HPDE6-E6E7 (cell line): ENCODE measurements around the gene C2orf80.
"Not testable (repeated sequence)": the region's sequence is repeated elsewhere in the genome, so short reads cannot be mapped to it uniquely, and the experiment has no call there.

Source experiments
- DNase-seq: peaks from one replicate; pipeline ENCODE4 v3.0.0; 2011; ENCODE audit warnings: missing footprints; ENCODE audit errors: extremely low spot score

C2orf80 gene

DNA sequence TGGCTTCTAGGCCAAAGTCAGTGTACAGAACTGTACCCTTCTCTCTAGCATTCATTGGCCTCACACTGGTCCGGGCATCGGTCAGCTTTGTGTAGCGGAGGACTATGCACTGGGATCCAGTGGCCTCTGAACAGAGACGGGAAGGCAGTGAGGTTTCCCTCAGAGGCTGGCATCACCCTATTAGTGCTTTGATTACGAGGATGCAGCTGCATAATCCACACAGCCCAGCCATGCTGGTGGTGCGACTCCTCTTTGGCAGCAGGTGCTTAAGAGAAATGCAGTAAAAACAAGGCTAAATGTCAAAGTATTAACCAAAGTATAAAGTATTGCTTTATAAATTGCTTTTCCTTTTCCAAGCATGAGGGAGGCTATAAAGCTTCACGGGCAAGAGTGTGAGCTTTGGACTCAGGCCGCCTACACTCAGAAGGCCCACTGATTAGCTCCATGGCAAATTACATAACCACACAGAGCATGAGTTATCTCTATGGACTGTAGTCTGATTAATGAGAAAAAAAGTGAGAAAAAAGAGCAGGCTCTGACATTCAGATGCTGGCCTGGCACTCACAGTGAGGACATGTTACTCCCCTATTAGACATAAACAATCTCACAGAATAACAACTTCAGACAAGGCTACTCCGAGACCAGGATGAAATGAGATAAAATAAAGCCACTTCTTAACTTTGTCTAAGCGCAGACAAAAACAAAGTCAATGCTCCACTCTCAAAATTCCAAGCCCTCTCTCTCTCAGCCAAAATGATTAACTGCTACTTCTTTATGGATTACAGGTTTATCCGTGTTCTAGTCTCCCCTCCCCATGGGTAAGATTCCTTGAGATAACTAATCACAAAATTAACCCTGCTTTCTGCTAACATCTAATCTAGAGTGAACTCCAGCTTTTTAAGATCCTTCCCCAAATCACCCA is 53.8 kb downstream of the C2orf80 start:
- no peak for DNase-seq

DNA sequence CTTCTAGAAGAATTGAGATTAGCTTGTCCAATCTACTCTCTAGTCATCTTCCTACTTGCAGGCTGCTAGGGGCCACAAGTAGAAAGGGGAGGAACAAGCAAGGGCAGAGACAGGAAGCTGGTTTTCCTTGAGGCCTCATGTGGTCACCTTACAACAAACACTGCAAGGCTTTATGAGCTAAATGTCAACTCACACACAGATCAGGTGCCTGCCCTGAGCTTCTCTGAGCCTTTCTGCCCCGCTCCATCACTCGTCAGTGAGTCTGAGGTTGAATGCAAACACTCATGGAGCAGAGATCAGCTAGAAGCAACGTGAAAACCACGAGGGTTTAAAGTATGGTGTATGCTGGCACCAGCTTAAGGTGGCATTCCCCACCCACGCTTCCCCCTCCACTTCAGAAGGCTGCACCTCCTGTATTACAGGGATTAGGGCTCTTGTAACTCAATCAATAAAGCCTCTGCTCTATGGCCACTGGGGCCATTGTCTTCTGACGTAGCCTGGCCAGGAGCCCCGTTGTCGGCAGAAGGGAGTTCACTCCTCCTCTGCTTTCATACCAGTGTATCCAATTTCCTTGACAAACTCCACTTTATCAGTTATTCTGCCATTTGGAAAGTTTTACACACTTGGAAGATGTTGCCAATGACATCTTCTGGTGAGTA is 54.8 kb downstream of the C2orf80 start:
- no peak for DNase-seq

DNA sequence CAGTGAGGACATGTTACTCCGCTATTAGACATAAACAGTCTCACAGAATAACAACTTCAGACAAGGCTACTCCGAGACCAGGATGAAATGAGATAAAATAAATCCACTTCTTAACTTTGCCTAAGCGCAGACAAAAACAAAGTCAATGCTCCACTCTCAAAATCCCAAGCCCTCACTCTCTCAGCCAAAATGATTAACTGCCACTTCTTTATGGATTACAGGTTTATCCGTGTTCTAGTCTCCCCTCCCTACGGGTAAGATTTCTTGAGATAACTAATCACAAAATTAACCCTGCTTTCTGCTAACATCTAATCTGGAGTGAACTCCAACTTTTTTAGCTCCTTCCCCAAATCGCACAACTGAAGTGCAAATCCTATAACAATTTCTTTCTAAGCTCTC is 59.1 kb downstream of the C2orf80 start:
- no peak for DNase-seq

DNA sequence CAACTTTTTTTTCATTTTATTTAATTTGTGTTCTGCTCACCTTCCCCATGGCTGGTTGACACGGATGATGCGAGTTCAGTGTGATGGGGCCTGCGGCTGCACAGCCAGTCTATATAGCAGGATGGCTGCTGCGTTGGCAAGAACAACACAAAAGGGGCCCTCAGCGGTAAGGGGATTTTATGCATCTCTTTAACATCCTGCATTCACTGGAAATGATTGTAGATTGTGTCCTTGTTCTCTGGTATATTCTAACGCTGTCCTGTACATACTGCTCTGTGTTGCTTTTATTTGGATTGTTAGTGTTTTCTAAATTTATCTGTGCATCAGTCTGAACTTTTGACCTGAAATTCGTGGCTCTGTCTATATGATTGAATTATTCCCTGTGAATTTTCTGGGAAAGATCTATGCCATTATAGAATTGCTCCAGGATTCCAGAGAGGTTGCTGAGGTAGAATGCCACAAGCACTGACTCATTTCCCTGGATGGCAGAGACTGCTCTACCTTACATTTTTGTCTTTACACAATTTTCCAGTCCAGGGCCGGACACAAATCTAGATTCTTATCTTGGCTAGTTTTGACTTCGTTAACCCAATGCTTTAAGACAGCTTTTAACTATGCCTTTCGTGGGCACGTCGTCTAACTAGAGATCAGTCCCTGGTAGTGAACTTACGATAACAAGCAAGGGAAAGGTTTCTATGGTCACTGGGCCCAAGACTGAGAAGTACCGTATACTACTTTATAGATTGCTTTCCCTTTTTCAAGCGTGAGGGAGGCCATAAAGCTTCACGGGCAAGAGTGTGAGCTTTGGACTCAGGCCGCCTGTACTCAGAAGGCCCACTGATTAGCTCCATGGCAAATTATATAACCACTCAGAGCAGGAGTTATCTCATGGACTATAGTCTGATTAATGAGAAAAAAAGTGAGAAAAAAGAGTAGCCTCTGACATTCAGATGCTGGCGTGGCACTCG is 59.8 kb downstream of the C2orf80 start, which contains the start of gene CRYGC:
CRYGC (minus strand) TSS at position 85 of the 968 bp plus-strand sequence; CDS start at position 49, 36 bp downstream.
- DNase-seq, result no peak

DNA sequence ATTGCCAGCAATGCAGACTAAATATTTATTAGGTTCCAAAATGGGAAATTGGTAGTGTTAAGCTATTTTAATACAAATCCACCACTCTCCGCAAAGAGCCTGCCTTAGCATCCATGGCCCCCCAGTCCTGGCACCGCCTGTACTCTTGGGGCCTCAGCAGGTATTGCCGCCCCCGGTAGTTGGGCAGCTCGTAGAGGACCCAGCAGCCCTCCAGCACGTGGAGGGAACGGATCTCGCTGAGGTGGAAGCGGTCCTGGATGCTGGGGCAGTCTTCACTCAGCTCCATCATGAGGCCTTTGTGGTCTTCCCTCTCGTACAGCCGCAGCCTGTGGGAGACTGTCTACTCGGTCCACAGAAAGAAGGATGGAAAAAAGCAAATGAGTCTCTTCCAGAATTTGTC is 61.7 kb downstream of the C2orf80 start:
- no peak for DNase-seq

DNA sequence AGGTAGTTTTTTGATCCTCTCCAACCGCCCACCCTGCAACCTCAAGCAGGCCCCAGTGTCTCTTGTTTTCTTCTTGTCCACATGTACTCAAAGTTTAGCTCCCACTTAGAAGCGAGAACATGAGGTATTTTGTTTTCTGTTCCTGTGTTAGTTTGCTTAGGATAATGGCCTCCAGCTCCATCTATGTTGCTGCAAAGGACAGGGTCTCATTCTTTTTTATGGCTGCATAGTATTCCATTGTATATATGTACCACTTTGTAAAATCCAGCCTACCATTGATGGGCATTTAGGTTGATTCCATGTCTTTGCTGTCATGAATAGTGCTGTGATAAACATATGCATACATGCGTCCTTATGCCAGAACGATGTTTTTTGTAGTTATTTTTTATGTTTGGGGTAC is 62.7 kb downstream of the C2orf80 start:
- DNase-seq, result no peak

GRCh38 chr2:208125251-208125650 is 64.6 kb downstream of the C2orf80 start:
- DNase-seq, result no peak

DNA sequence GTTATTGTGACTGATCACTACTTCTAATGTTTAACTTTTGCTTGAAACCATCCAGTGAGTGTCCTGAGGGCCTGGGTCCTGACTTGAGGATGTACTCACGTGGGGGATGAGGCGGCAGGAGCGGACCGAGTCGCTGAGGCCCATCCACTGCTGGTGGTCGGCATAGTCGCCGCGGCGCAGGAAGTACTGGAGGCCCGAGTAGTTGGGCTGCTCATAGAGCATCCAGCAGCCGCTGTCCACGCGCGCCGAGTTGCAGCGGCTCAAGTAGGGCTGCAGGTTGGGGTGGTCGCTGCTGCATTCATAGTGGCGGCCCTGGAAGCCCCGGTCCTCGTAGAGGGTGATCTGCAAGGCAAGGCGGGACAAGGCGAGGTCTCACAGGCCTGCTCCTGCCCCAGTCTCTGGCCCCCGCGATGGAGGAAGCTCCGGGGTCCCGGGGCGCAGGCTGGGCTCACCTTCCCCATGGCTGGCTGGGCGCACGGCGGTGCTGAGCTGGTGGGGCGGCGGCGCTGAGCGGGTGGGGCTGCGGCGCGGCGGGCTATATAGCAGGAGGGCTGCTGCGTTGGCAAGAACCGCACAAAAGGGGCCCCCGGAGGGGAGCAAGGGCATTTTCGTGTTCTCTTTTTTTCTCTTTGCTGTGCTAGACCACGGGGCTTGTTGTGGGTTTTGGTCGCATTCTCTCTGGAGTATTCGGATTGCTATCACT is 65.7 kb downstream of the C2orf80 start, which contains the start of gene CRYGD:
CRYGD (minus strand) TSS at position 512 of the 703 bp plus-strand sequence; CDS start at position 461, 51 bp downstream.
- not testable (repeated sequence) for DNase-seq

DNA sequence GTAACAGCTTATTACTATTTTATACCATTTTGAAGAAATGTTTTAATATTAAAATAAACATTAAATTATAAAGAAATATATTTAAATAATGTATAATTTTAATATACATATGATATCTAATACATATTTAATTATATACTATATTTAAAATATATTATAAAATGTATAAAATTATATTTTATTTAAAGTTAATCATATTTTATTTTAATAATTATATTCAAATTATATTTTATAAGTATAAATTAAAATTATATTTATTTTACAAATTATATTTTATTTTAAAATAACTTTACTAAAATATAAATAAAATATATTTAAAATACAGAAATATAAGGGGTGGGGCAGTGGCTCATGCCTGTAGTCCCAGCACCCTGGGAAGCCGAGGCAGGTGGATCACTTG is 67.6 kb downstream of the C2orf80 start:
- no peak for DNase-seq

DNA sequence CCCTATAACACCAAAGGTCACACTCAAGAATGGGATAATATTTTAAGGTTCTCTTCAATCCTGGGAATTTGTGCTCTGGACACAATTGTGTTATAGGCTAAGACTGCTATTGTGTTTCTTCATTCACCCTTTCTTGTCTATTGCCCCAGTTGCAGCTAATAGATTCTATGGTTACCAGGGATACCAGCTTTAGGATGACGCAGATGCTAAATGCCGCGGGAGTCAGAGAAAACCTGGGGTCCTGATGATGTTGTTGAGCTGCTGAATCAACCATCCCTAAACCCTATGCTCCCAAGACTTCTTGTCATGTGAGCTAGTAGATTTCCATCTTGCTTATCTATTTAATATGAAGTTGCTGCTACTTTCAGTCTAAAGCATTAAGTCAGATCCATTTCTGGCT is 70.9 kb downstream of the C2orf80 start:
- DNase-seq, result no peak

DNA sequence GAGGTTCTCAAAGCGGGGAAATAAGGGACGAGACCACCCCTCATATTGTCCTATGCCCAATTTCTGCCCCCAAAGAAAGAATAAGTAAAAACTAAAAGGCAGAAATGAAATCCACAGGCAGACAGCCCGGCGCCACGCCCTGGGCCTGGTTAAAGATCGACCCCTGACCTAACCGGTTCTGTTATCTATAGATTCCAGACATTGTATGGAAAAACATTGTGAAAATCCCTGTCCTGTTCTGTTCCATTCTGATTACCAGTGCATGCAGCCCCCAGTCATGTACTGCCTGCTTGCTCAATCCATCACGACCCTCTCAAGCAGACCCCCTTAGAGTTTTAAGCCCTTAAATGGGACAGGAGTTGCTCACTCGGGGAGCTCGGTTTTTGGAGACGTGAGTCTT is 72.4 kb downstream of the C2orf80 start:
- not testable (repeated sequence) for DNase-seq
